Epithelial cell of esophagus (primary cell): ENCODE results near the gene CLCN7.

Experiments
- DNase-seq: peaks from one replicate; pipeline ENCODE4 v3.0.0; 2010; ENCODE audit warnings: low read depth
- H3K4me3 ChIP-seq: 2 replicates; pipeline ENCODE4 v1.5.1; 2011; ENCODE audit warnings: mild to moderate bottlenecking, low read length, control low read depth
- CTCF ChIP-seq: IDR thresholded peaks from 2 replicates; pipeline ENCODE4 v1.5.1; 2011; ENCODE audit warnings: low read depth, mild to moderate bottlenecking, low read length, control low read depth, inconsistent platforms; ENCODE audit not compliant: insufficient read depth; ENCODE audit errors: missing control alignments

Gene CLCN7

GRCh38 chr16:1466968-1467521, 7.8 kb downstream of the CLCN7 start:
- no peak for TF ChIP-seq CTCF
- H3K4me3 ChIP-seq = no peak overlapping the region
- no peak for DNase-seq

GRCh38 chr16:1466054-1466453, 8.8 kb downstream of the CLCN7 start:
- no peak overlapping the region for H3K4me3 ChIP-seq
- DNase-seq = no peak
- TF ChIP-seq CTCF = no peak

DNA sequence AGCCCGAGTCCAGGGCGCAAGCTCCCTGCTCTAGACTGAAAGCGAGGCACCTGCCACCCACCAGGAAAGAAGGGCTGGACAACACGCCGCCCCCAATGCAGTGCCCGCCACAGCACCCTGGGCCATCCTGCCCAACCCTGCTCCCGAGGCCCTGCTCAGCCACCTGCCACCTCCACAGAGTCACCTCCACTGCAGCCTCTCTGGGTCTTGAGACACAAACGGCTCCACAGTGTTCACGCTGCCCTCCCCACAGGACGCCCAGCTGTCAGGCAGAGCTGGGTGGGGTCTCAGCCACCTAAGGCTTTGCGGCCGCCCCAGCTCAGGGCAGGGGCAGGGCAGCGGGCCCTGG, 9.3 kb downstream of the CLCN7 start:
- H3K4me3 ChIP-seq = no peak overlapping the region
- no peak for DNase-seq
- no peak for TF ChIP-seq CTCF

DNA sequence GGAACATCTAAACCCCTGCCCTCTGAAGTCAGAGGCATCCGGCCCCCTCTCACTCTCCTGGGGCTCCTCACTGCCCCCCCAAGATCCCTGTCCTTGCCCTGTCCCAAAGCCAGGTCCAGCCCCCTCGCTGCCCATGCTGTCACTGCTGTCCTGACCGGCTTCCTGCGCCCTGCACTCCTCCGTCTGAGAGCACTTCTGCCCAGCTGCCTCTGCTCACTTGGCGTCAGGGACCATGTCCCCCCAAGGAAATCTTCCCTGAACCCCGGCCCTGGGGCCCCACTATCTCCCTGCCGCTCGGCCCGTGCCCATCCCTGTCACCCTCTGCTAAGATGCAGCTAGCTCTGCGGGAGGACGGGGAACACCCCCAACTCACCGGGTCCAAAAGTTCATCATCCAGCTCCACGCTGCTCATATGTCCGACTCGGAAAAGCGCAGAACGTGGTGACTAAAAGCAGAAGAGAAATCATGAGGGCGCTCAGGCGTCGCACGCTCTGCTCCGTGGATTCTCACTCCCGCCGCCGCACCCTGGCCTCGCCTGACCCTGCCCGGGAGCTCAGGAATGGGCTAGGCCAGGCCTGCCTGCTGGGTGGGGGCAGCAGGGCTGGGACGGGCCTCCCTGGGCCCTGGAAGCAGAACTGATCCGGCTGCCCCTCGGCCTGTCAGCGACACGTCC, 9.8 kb downstream of the CLCN7 start:
- no peak for TF ChIP-seq CTCF
- H3K4me3 ChIP-seq = no peak overlapping the region
- DNase-seq = no peak

- H3K4me3 ChIP-seq = no peak overlapping the region
- no peak for TF ChIP-seq CTCF
- DNase-seq = no peak
Measured at GRCh38 chr16:1464196-1464893, 10.5 kb downstream of the CLCN7 start.

GRCh38 chr16:1461146-1461545, 13.7 kb downstream of the CLCN7 start:
- no peak for TF ChIP-seq CTCF
- no peak for DNase-seq
- no peak overlapping the region for H3K4me3 ChIP-seq

DNA sequence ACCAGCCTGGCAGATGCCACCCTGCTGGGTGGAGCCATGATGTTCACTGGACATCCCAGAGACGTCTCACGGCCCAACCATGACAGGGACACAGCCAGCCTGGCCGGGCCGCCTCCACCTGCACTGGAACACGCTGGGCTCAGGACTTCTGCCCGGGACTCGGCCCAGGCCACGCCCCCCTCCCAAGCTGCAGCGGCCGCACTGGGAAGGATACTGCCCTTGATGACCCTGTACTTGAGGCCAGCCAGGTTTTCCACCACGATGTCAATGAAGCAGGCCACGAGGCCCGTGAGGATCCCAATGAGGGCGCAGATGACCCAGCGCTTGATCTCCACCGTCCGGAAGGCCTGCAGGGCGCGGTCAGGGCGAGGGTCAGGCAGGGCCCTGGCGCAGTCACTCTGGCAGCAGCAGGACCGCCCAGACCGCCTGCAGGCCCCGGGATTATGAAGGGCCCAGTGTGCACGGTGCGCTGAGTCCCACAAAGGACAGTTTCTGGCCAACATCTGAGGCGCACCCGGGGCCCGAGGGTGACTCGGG, 14.2 kb downstream of the CLCN7 start:
- no peak overlapping the region for H3K4me3 ChIP-seq
- no peak for DNase-seq
- no peak for TF ChIP-seq CTCF
